ENCODE measurements around the gene FRAT1. TPM values are rescaled to one million over a fixed set of nuclear protein-coding genes. Genes with fewer than 3 reads are reported as not detected.

Gene FRAT1
- total and polyA plus RNA-seq, 2 of the 13 experiments (the other 11 are each of a cell fraction or from before 2014, with no cell fraction given) = 1.7 to 2.3 TPM

DNA sequence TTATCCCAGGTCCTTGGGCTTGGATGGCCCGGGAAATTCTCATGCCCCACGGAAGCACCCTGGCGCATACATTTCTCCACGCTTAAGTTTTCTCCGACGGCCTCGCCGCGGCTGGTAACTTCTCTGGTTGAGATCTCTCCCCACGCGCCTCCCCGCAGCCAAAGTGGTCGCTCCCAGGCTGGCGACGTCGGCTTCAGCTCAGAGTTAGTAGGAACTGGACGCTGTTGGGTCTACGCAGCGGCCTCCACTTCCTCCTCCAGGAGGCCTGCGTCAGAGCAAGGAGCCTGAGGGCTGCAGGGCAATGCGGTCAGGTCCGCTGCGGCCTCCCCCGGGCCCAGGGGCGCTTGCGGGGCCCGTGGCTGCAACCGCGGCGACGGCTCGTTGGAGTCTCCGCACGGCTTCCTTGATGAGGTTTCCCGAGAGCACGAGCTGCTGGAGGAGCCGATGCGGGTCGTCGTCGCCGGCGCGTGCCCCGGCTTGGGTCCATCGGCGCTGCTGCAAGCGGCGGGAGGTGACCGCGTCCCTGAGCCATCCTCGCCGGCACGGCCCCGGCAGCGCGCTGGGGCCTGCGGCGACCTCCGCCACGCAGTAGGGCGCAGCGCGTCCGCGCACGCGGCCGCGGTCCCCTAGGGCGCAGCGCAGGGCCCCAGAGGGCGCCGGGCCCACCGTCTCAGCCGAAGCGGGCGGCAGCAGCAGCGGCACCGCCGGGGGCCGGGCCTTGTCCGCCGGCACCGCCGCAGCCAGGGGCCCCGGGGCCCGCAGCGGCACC lies 14.7 kb downstream of the FRAT1 start (continued):
- TF ChIP-seq, protein P1, sequence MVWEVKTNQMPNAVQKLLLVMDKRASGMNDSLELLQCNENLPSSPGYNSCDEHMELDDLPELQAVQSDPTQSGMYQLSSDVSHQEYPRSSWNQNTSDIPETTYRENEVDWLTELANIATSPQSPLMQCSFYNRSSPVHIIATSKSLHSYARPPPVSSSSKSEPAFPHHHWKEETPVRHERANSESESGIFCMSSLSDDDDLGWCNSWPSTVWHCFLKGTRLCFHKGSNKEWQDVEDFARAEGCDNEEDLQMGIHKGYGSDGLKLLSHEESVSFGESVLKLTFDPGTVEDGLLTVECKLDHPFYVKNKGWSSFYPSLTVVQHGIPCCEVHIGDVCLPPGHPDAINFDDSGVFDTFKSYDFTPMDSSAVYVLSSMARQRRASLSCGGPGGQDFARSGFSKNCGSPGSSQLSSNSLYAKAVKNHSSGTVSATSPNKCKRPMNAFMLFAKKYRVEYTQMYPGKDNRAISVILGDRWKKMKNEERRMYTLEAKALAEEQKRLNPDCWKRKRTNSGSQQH (CRISPR knock-in tag; IDR thresholded peaks at IDR 0.05; ENCODE audit: low read depth) = no peak
- TF ChIP-seq, protein P2, sequence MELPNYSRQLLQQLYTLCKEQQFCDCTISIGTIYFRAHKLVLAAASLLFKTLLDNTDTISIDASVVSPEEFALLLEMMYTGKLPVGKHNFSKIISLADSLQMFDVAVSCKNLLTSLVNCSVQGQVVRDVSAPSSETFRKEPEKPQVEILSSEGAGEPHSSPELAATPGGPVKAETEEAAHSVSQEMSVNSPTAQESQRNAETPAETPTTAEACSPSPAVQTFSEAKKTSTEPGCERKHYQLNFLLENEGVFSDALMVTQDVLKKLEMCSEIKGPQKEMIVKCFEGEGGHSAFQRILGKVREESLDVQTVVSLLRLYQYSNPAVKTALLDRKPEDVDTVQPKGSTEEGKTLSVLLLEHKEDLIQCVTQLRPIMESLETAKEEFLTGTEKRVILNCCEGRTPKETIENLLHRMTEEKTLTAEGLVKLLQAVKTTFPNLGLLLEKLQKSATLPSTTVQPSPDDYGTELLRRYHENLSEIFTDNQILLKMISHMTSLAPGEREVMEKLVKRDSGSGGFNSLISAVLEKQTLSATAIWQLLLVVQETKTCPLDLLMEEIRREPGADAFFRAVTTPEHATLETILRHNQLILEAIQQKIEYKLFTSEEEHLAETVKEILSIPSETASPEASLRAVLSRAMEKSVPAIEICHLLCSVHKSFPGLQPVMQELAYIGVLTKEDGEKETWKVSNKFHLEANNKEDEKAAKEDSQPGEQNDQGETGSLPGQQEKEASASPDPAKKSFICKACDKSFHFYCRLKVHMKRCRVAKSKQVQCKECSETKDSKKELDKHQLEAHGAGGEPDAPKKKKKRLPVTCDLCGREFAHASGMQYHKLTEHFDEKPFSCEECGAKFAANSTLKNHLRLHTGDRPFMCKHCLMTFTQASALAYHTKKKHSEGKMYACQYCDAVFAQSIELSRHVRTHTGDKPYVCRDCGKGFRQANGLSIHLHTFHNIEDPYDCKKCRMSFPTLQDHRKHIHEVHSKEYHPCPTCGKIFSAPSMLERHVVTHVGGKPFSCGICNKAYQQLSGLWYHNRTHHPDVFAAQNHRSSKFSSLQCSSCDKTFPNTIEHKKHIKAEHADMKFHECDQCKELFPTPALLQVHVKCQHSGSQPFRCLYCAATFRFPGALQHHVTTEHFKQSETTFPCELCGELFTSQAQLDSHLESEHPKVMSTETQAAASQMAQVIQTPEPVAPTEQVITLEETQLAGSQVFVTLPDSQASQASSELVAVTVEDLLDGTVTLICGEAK (IDR thresholded peaks at IDR 0.05) = no peak
- TF ChIP-seq, protein P2 (CRISPR knock-in tag; IDR thresholded peaks at IDR 0.05) = peak; percentile 61; the same call in 1 of the 2 replicates
- TF ChIP-seq, protein P3, sequence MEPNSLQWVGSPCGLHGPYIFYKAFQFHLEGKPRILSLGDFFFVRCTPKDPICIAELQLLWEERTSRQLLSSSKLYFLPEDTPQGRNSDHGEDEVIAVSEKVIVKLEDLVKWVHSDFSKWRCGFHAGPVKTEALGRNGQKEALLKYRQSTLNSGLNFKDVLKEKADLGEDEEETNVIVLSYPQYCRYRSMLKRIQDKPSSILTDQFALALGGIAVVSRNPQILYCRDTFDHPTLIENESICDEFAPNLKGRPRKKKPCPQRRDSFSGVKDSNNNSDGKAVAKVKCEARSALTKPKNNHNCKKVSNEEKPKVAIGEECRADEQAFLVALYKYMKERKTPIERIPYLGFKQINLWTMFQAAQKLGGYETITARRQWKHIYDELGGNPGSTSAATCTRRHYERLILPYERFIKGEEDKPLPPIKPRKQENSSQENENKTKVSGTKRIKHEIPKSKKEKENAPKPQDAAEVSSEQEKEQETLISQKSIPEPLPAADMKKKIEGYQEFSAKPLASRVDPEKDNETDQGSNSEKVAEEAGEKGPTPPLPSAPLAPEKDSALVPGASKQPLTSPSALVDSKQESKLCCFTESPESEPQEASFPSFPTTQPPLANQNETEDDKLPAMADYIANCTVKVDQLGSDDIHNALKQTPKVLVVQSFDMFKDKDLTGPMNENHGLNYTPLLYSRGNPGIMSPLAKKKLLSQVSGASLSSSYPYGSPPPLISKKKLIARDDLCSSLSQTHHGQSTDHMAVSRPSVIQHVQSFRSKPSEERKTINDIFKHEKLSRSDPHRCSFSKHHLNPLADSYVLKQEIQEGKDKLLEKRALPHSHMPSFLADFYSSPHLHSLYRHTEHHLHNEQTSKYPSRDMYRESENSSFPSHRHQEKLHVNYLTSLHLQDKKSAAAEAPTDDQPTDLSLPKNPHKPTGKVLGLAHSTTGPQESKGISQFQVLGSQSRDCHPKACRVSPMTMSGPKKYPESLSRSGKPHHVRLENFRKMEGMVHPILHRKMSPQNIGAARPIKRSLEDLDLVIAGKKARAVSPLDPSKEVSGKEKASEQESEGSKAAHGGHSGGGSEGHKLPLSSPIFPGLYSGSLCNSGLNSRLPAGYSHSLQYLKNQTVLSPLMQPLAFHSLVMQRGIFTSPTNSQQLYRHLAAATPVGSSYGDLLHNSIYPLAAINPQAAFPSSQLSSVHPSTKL (CRISPR knock-in tag; IDR thresholded peaks at IDR 0.05) = 0 out of 2 replicates have a peak, but pooled peaks have one; percentile 10
- no peak for TF ChIP-seq JUNB (CRISPR knock-in tag; IDR thresholded peaks at IDR 0.05; ENCODE audit: borderline replicate concordance)
- TF ChIP-seq, protein P4, sequence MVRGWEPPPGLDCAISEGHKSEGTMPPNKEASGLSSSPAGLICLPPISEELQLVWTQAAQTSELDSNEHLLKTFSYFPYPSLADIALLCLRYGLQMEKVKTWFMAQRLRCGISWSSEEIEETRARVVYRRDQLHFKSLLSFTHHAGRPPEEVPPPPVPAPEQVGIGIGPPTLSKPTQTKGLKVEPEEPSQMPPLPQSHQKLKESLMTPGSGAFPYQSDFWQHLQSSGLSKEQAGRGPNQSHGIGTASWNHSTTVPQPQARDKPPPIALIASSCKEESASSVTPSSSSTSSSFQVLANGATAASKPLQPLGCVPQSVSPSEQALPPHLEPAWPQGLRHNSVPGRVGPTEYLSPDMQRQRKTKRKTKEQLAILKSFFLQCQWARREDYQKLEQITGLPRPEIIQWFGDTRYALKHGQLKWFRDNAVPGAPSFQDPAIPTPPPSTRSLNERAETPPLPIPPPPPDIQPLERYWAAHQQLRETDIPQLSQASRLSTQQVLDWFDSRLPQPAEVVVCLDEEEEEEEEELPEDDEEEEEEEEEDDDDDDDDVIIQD (CRISPR knock-in tag; IDR thresholded peaks at IDR 0.05; ENCODE audit: low read depth) = no peak
- TF ChIP-seq ZNF850 (CRISPR knock-in tag; conservative IDR thresholded peaks at IDR 0.05) = no peak

Measured in HepG2 (cell line).